Raji (cell line): ENCODE results near the gene ITPRIPL1.

Experiments
- POLR2A ChIP-seq: IDR thresholded peaks from 2 replicates; pipeline ENCODE4 v1.6.1; 2011; ENCODE audit warnings: low read depth, low read length, control low read depth; ENCODE audit not compliant: insufficient read depth

ITPRIPL1 gene, protein sequence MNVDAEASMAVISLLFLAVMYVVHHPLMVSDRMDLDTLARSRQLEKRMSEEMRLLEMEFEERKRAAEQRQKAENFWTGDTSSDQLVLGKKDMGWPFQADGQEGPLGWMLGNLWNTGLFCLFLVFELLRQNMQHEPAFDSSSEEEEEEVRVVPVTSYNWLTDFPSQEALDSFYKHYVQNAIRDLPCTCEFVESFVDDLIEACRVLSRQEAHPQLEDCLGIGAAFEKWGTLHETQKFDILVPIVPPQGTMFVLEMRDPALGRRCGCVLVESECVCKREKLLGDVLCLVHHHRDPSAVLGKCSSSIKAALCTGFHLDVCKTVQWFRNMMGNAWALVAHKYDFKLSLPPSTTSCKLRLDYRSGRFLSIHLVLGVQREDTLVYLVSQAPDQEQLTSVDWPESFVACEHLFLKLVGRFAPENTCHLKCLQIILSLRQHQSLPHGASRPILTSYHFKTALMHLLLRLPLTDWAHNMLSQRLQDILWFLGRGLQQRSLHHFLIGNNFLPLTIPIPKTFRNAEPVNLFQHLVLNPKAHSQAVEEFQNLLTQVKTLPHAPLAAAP

DNA sequence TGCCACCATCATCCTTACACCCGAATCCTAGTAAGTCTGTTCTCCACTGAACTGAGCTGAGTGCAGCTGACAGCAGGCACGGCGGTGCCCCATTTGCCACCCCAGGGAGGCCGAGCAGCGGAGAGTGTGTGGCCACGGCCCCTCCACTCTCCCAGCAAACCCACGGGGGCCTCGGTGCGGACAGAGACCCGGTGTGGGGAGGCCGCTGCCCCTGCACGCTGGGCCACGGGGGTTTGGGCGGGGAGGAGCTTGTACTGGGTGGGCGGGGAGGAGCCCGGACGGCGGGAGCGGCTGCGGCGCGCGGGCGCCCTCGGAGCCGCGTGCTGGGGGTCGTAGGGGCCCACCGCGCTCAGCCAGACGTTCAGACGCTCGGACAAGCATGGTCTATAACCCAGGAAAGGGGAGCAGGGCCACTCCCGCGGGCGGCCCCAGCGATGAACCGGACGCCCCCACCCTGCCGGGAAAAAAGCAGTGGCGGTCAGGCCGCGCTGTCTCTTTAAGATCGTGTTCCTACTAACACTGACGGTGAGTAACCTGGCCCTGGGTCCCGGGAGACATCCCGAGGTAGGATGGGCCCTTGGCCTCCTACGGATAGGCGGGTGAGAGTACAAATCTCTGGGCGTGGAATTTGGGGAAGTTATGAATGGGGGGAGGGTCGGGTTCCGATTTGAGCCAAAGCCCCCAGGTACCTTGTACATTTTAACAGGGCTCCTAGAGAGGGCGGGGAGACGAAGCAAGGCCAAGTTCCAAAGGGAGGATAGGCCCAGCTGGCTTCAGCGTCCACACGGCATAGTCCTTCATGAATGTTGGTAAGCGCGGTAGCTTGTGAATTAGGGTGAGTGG, at the start of gene ITPRIPL1:
Gene ITPRIPL1, plus strand, starts transcription at position 277 of the 843 bp plus-strand sequence. Its CDS starts 523 bp downstream, at position 800.
- TF ChIP-seq POLR2A = peak; percentile 81

- TF ChIP-seq POLR2A = no peak
Measured at GRCh38 chr2:96276787-96277499, 48.2 kb upstream of the ITPRIPL1 start.

DNA sequence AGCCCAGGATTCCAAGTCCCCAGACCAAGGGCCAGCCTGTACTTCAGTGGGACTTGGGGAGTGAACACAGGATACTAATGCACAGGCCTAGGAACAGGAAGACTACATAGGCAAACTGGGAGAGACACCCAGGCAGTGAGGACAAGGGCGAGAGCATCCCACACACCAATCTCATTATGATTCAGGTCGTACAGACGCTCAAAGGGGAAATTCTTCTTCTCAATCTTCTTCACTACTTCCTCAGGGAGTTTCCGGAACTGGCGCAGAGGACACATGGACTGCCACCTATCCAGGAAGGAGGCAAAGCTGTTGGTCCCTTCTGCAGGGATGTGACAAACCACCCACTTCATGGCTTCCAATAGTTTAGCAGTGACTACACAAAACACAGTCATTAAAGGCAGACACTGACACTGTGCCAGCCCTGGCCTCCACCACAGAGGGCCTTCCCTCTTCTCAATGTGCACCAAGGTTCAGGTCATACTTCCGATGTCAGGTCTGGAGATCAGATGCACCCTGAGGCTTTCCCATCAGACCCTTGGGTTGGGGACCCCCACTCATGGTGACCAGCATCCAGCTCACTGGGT, 37.8 kb upstream of the ITPRIPL1 start:
- no peak for TF ChIP-seq POLR2A

DNA sequence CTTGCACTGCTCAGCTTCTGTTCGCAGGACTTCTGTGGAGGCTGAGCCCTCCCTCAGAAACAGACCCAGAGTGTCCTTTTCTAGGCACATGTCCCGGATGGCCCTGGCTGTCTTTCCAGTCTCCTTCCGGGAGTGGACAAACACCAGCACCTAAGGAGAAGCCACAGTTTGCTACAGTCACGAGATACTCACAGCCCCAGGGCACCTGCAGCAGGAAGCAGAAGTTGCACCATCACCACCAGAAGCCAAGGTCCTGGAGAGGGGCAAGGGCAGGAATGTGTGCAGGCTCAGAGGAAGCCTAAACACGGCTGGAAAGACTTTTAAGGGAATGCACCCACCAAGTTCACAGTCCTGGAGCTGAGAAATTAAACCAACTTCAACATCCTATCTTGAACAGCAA, 33.4 kb upstream of the ITPRIPL1 start:
- no peak for TF ChIP-seq POLR2A

GRCh38 chr2:96296925-96297324, 28.2 kb upstream of the ITPRIPL1 start:
- TF ChIP-seq POLR2A = no peak

DNA sequence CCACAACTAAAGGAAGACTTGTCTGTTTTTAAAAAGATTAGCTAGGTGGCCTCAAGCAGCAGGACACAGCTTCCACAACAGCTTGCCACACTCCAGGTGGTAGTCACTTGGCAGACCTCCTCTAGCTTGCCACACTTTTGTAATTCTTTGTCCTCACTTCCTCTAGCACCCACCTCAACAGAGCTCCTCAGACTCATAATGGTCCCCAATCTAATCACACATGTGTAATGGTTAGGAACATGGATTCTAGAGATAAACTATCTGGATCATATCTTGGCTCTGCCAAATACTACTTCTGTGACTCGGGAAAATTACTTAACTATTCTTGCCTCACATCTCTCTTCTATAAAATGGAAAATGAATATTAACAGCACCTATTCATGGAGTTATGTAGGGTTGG, 23.3 kb upstream of the ITPRIPL1 start:
- TF ChIP-seq POLR2A = no peak

- TF ChIP-seq POLR2A = no peak
Measured at GRCh38 chr2:96304606-96305005, 20.5 kb upstream of the ITPRIPL1 start.

DNA sequence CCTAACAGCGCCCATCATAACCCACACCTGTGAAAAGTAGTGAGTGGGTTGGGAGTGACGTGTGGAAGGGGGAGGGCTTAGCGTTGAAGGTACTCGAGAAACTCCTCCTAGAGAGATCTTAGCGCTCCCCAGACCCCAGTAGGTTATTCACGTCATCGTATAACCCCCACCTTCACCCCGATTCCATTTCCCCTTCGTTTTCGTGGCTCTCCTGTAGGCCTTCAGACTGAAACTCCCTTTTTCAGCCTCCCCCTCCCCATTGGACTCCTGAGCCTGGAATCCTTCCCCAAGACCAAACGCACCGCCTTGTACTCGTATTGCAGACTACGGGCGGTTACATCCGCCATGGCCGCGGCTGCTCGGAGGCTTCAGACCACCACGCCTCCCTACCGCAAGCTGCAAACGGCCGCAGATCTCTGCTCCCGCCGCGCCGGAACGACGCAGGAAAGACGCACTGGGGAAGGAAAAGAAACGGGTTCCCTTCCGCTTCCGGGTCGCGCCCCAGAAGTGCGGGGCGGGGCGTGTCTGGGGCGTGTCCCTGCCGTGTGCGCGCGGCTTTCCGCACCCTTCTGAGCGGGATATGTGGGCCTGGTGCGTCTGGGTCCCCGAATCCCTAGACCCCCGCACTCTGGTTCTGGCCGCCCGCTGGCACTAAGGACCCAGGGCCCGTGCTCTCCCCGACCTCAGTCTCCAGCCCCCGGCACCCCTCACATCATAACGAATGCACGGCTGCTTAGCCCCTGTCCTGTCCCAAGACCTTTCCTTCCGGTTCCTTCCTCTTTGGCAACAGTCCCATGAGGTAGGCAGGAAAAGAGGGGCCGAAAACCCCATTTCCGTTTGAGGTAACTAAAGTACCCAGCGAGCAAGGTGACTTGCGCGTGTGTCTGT, 19.8 kb upstream of the ITPRIPL1 start, which contains the start of gene SNRNP200:
Gene SNRNP200, minus strand, starts transcription at position 456 of the 888 bp plus-strand sequence. Its CDS starts 109 bp downstream, at position 347.
- TF ChIP-seq POLR2A = peak; percentile 91

DNA sequence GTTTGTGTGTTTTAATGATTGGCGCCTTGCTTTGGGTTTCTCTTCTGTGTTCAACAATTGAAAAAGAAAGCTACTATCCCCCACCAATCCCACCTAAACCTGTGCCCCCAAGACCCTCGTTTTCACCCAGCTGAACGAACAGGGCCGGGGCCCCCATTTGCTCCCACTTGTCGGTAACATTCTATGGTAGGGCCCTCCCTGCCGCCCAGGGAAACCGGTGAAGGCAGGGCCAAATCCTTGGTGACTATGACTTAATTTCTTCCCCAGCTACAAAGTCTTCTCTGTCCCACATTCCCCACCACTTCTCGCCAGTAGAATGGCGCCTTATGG, 19.2 kb upstream of the ITPRIPL1 start:
- no peak for TF ChIP-seq POLR2A

DNA sequence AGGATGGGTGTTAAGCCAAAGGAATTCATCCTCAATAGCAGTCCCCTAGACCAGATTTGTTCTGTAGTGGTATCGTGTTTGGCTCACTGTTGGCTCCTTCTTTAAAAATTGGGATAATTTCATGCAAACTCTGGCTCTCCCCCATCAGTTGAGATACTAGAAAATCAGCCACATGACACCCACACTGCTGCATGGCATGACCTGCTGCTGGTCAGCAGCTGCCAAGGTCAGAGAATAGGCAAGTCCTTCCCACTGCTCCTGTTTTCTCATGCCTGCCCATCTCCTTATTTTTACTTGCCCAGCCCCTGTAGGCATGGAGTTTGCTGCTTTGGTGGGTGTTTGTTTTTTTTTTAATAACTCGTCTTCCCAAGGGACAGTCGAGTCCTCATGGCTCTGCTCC, 18.7 kb upstream of the ITPRIPL1 start:
- TF ChIP-seq POLR2A = 0 out of 2 replicates have a peak, but pooled peaks have one; percentile 19

DNA sequence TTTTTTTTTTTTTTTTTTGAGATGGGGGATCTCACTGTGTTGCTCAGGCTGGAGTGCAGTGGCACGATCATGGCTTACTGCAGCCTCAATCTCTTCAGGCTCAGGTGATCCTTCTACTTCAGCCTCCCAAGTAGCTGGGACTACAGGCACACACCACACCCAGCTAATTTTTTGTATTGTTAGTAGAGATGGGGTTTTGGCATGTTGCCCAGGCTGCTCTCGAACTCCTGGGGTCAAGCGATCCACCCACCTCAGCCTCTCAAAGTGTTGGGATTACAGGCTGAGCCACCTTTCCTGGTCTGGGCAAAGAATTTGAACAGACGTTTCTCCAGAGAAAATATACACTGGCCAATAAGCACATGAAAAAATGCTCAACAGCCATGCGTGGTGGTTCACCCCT, 16.9 kb upstream of the ITPRIPL1 start:
- TF ChIP-seq POLR2A = no peak

DNA sequence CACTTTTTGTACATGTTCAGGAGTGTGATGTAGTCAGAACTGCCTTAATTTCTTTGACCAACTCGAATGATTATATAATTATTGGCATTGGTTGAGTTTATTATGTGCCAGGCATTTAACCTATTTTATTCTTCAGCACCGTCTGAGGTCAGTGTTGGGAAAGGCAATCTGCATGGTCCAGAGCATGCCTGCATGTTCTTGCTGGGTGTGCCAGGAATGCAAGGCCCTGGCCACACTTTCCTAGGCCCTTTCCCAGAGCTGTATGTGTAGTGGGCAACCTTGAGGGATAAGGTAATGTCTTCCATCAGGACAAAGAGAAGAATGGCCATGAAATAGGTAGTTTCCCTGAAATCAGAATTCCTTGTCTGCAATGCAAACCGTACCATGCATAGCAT, 10.1 kb upstream of the ITPRIPL1 start:
- no peak for TF ChIP-seq POLR2A

- no peak for TF ChIP-seq POLR2A
Measured at GRCh38 chr2:96315400-96316071, 9.6 kb upstream of the ITPRIPL1 start.
